Upper lobe of right lung (tissue), 1 donor: ENCODE results near the gene WDTC1. TPM values are rescaled to one million over a fixed set of nuclear protein-coding genes. Genes with fewer than 3 reads are reported as not detected.
A peak's percentile ranks its signal among the peaks of the same experiment; 100 is the strongest.

Source experiments
- ATAC-seq: fragments of 200-7000 bp; cut with Tn5 transposase; one replicate; pipeline ENCODE4 v1.9.1; 2020; ENCODE audit warnings: mild to moderate bottlenecking, moderate library complexity
- DNase-seq: peaks from one replicate; pipeline ENCODE4 v3.0.0-alpha.2; 2020
- H3K27ac ChIP-seq: fragments of 200-600 bp; one replicate; pipeline ENCODE4 v1.8.0; 2022
- H3K27me3 ChIP-seq: fragments of 200-600 bp; one replicate; pipeline ENCODE4 v1.8.0; 2022; ENCODE audit warnings: mild to moderate bottlenecking
- H3K36me3 ChIP-seq: fragments of 200-600 bp; one replicate; pipeline ENCODE4 v1.8.0; 2022
- H3K4me1 ChIP-seq: fragments of 200-600 bp; one replicate; pipeline ENCODE4 v1.8.0; 2022
- H3K4me3 ChIP-seq: fragments of 200-600 bp; one replicate; pipeline ENCODE4 v1.8.0; 2022; ENCODE audit warnings: mild to moderate bottlenecking
- H3K9me3 ChIP-seq: fragments of 200-600 bp; one replicate; pipeline ENCODE4 v1.8.0; 2022
- intact Hi-C: fragments of 100-400 bp; cut with DNase I; formaldehyde crosslinking; loops from one replicate; pipeline ENCODE4 v1.11.0; 2022
- total RNA-seq: library from RNA; stranded (reverse); fragmentation: NEBNext Ultra II Directional; extraction: Animal tissue kit (Norgen Biotek cat#: 25700); gene quantifications from one replicate; pipeline ENCODE4 v1.2.1, GENCODE V29; 2021
- TF ChIP-seq, protein P1 (sequence below): fragments of 200-600 bp; IDR thresholded peaks from one replicate; pipeline ENCODE4 v1.8.0; 2022; ENCODE audit warnings: antibody characterized with exemption
- donor health status: DM: no; HTN: yes; CAD: no; lungs with severe emphysema.

The WDTC1 gene
- total RNA-seq, 1 donor from 2014 or later = 44.1 TPM

- ATAC-seq (no peak), DNase-seq (no peak)
- Histone ChIP-seq H3K4me3 (no peak overlapping the region), H3K36me3 (peaks cover 28% of the 10 kb centered on the region), H3K27me3 (no peaks in the 10 kb centered on the region), H3K9me3 (no peaks in the 10 kb centered on the region), H3K4me1 (peaks cover 8% of the 10 kb centered on the region), H3K27ac (no peak overlapping the region)
- TF ChIP-seq, protein P1, sequence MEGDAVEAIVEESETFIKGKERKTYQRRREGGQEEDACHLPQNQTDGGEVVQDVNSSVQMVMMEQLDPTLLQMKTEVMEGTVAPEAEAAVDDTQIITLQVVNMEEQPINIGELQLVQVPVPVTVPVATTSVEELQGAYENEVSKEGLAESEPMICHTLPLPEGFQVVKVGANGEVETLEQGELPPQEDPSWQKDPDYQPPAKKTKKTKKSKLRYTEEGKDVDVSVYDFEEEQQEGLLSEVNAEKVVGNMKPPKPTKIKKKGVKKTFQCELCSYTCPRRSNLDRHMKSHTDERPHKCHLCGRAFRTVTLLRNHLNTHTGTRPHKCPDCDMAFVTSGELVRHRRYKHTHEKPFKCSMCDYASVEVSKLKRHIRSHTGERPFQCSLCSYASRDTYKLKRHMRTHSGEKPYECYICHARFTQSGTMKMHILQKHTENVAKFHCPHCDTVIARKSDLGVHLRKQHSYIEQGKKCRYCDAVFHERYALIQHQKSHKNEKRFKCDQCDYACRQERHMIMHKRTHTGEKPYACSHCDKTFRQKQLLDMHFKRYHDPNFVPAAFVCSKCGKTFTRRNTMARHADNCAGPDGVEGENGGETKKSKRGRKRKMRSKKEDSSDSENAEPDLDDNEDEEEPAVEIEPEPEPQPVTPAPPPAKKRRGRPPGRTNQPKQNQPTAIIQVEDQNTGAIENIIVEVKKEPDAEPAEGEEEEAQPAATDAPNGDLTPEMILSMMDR = no peak
- intact Hi-C loops = no loop called here
Measured at GRCh38 chr1:27339213-27339612, 104.8 kb downstream of the WDTC1 start.

DNA sequence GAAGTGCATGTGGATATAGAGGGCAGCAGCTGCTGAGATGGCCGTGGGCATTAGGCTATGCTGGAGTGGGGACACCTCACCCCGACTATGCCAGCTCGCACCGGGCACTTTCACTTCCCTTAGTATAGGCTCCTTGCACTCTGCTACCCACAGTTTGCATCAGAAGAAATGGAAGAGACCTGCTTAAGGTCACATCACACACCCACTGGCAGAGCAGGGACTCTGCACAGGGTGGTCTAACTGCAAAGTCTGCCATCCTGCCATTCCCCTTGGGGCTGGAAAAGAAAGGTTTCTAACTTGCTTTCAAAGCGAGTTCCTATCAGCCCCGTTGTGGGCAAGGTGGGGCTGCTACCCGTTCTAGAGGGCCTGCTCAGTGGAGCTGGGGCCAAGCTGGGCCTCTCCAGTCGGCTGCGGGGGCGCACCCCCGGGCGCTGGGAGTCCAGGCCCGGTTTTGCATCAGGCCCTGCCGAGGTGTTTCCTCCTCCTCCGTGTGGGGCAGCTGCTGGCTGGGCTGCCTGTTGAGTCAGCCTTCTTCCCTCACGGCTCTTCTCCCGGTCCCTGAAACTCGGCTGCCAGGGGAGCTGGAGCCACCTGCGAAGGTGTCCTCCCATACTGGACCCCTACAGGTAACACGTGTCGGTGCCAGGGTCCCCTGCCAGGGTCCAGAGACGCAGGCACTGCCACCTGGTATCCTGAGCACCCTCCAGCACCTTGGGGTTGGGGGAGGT lies 107.3 kb downstream of the WDTC1 start, which contains the start of gene SYTL1:
SYTL1 (plus strand) TSS at position 498 of the 728 bp plus-strand sequence. CDS start 3,313 bp downstream, outside the sequence.
- intact Hi-C loops = no loop called here
- DNase-seq = peak; percentile 86
- Histone ChIP-seq H3K36me3 (peaks cover 4% of the 10 kb centered on the region), H3K4me3 (peak within 1 kb of the TSS; percentile 62), H3K27ac (peak within 1 kb of the TSS; percentile 82), H3K9me3 (no peaks in the 10 kb centered on the region), H3K27me3 (no peaks in the 10 kb centered on the region), H3K4me1 (peaks cover 8% of the 10 kb centered on the region)
- TF ChIP-seq, protein P1 = no peak
- ATAC-seq = peak; percentile 82

- no peaks in the 10 kb centered on the region for H3K27me3 ChIP-seq
- peaks cover 8% of the 10 kb centered on the region for H3K4me1 ChIP-seq
- peak overlapping the region; percentile 82 for H3K27ac ChIP-seq
- peak overlapping the region; percentile 62 for H3K4me3 ChIP-seq
- no peaks in the 10 kb centered on the region for H3K9me3 ChIP-seq
- H3K36me3 ChIP-seq = no peaks in the 10 kb centered on the region
- DNase-seq (no peak), ATAC-seq (peak; percentile 11)
- intact Hi-C loops = no loop called here
- TF ChIP-seq, protein P1 = no peak
Measured at GRCh38 chr1:27342391-27342777, 108.0 kb downstream of the WDTC1 start.

DNA sequence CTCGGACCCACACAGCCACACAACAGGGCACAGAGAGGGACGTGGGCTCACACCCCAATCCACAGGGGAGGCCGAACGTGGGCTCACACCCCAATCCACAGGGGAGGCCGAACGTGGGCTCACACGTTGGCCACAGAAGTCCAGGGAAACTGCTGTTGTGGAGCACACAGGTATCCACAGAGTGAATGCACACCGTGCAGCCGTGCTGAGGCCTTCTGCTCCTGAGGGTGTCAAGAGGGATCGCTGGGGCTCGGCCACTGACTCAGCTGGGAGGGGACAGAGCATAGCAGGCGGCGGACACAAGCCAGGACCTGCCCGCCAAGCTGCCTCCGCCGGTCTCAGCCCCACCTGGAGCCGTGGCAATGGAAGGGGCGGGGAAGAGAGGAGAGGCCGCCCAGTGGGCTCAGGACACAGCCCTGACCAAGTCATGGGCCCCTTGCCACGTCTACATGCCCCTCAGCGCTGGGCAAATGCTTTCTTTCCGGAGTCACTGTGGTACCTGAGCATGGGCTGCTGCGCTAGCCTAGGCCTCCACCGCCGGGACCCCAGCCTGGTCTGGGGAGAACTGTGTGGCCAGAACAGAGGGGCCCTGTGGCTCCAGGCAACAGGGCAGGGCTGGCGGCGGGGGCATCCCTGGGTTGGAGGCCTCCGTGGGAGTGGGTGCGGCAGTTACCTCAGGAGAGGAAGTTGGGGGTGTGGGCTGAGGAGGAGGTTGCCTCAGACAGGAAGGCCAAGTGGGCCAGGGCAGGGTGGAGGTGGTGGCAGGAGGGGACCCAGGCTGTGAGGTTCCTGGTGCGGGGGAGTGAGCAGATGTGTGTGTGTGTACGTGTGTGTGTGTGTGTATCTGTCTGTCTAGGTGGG lies 108.6 kb downstream of the WDTC1 start:
- DNase-seq (peak; percentile 85), ATAC-seq (peak; percentile 73)
- H3K27me3 ChIP-seq = no peaks in the 10 kb centered on the region
- no peaks in the 10 kb centered on the region for H3K36me3 ChIP-seq
- peaks cover 8% of the 10 kb centered on the region for H3K4me1 ChIP-seq
- intact Hi-C loops = no loop called here
- no peaks in the 10 kb centered on the region for H3K9me3 ChIP-seq
- peak overlapping the region; percentile 62 for H3K4me3 ChIP-seq
- H3K27ac ChIP-seq = peak overlapping the region; percentile 82
- TF ChIP-seq, protein P1 = no peak

- ATAC-seq = no peak
- no peaks in the 10 kb centered on the region for H3K27me3 ChIP-seq
- intact Hi-C loops = no loop called here
- H3K4me3 ChIP-seq = peak overlapping the region; percentile 62
- peak overlapping the region; percentile 82 for H3K27ac ChIP-seq
- TF ChIP-seq, protein P1 = no peak
- H3K9me3 ChIP-seq = no peaks in the 10 kb centered on the region
- no peak for DNase-seq
- H3K36me3 ChIP-seq = no peaks in the 10 kb centered on the region
- peaks cover 8% of the 10 kb centered on the region for H3K4me1 ChIP-seq
Measured at GRCh38 chr1:27343639-27344025, 109.2 kb downstream of the WDTC1 start.
